Measurements from ENCODE around the gene COMTD1. TPM values are rescaled to one million over a fixed set of nuclear protein-coding genes. Genes with fewer than 3 reads are reported as not detected.
A peak's percentile ranks its signal among the peaks of the same experiment; 100 is the strongest.
"Not testable (repeated sequence)": the region's sequence is repeated elsewhere in the genome, so short reads cannot be mapped to it uniquely, and the experiment has no call there.

Gene COMTD1
- total RNA-seq, 1 donor from 2014 or later: 8.9 TPM

- no peak for DNase-seq (ENCODE audit: low spot score)
- H3K4me1 Mint-ChIP-seq (ENCODE audit: unreplicated experiment): peaks cover 43% of the 10 kb centered on the region
- no peaks in the 10 kb centered on the region for H3K9me3 Mint-ChIP-seq (ENCODE audit: unreplicated experiment)
- H3K36me3 Mint-ChIP-seq (ENCODE audit: low read depth, unreplicated experiment): peaks cover 35% of the 10 kb centered on the region
- no peaks in the 10 kb centered on the region for H3K27me3 Mint-ChIP-seq (ENCODE audit: unreplicated experiment)
- TF ChIP-seq CTCF (IDR thresholded peaks at IDR 0.05; ENCODE audit: unreplicated experiment): no peak
- H3K27ac Mint-ChIP-seq (ENCODE audit: unreplicated experiment): peak overlapping the region; percentile 99
- H3K4me3 Mint-ChIP-seq (ENCODE audit: unreplicated experiment): no peak overlapping the region
These were observed 12.2 kb downstream of the COMTD1 start for GRCh38 chr10:75223507-75223906.

GRCh38 chr10:75221492-75221891, 14.3 kb downstream of the COMTD1 start:
- H3K4me3 Mint-ChIP-seq (ENCODE audit: unreplicated experiment); H3K27me3 Mint-ChIP-seq (ENCODE audit: unreplicated experiment); H3K9me3 Mint-ChIP-seq (ENCODE audit: unreplicated experiment); DNase-seq (ENCODE audit: low spot score); H3K27ac Mint-ChIP-seq (ENCODE audit: unreplicated experiment): not testable (repeated sequence)
- peaks cover 37% of the 10 kb centered on the region for H3K36me3 Mint-ChIP-seq (ENCODE audit: low read depth, unreplicated experiment)
- peaks cover 39% of the 10 kb centered on the region for H3K4me1 Mint-ChIP-seq (ENCODE audit: unreplicated experiment)

GRCh38 chr10:75220274-75220673, 15.5 kb downstream of the COMTD1 start:
- H3K27me3 Mint-ChIP-seq (ENCODE audit: unreplicated experiment): no peaks in the 10 kb centered on the region
- no peaks in the 10 kb centered on the region for H3K9me3 Mint-ChIP-seq (ENCODE audit: unreplicated experiment)
- H3K27ac Mint-ChIP-seq (ENCODE audit: unreplicated experiment): no peak overlapping the region
- TF ChIP-seq CTCF (IDR thresholded peaks at IDR 0.05; ENCODE audit: unreplicated experiment): no peak
- peaks cover 40% of the 10 kb centered on the region for H3K36me3 Mint-ChIP-seq (ENCODE audit: low read depth, unreplicated experiment)
- peak overlapping the region; percentile 33 for H3K4me3 Mint-ChIP-seq (ENCODE audit: unreplicated experiment)
- DNase-seq (ENCODE audit: low spot score): no peak
- H3K4me1 Mint-ChIP-seq (ENCODE audit: unreplicated experiment): peaks cover 28% of the 10 kb centered on the region

GRCh38 chr10:75212343-75212742, 23.4 kb downstream of the COMTD1 start:
- Mint-ChIP-seq H3K4me3 (ENCODE audit: unreplicated experiment) (peak overlapping the region; percentile 95), H3K27ac (ENCODE audit: unreplicated experiment) (peak overlapping the region; percentile 91), H3K36me3 (ENCODE audit: low read depth, unreplicated experiment) (peaks cover 29% of the 10 kb centered on the region), H3K4me1 (ENCODE audit: unreplicated experiment) (peaks cover 21% of the 10 kb centered on the region), H3K27me3 (ENCODE audit: unreplicated experiment) (peaks cover 6% of the 10 kb centered on the region), H3K9me3 (ENCODE audit: unreplicated experiment) (no peaks in the 10 kb centered on the region)
- TF ChIP-seq CTCF (IDR thresholded peaks at IDR 0.05; ENCODE audit: unreplicated experiment): no peak
- no peak for DNase-seq (ENCODE audit: low spot score)

- TF ChIP-seq CTCF (IDR thresholded peaks at IDR 0.05; ENCODE audit: unreplicated experiment): no peak
- H3K4me1 Mint-ChIP-seq (ENCODE audit: unreplicated experiment): peaks cover 21% of the 10 kb centered on the region
- H3K4me3 Mint-ChIP-seq (ENCODE audit: unreplicated experiment): peak overlapping the region; percentile 95
- peaks cover 23% of the 10 kb centered on the region for H3K36me3 Mint-ChIP-seq (ENCODE audit: low read depth, unreplicated experiment)
- H3K27me3 Mint-ChIP-seq (ENCODE audit: unreplicated experiment): peaks cover 6% of the 10 kb centered on the region
- H3K27ac Mint-ChIP-seq (ENCODE audit: unreplicated experiment): peak overlapping the region; percentile 91
- H3K9me3 Mint-ChIP-seq (ENCODE audit: unreplicated experiment): no peaks in the 10 kb centered on the region
- no peak for DNase-seq (ENCODE audit: low spot score)
These were observed 24.6 kb downstream of the COMTD1 start for GRCh38 chr10:75211007-75211691.

All from endothelial cell (in vitro differentiated cells).